Measurements from ENCODE around the gene CTU2. TPM values are rescaled to one million over a fixed set of nuclear protein-coding genes. Genes with fewer than 3 reads are reported as not detected.

The CTU2 gene
- total RNA-seq, 1 experiment from 2014 or later: 54.9 TPM

DNA sequence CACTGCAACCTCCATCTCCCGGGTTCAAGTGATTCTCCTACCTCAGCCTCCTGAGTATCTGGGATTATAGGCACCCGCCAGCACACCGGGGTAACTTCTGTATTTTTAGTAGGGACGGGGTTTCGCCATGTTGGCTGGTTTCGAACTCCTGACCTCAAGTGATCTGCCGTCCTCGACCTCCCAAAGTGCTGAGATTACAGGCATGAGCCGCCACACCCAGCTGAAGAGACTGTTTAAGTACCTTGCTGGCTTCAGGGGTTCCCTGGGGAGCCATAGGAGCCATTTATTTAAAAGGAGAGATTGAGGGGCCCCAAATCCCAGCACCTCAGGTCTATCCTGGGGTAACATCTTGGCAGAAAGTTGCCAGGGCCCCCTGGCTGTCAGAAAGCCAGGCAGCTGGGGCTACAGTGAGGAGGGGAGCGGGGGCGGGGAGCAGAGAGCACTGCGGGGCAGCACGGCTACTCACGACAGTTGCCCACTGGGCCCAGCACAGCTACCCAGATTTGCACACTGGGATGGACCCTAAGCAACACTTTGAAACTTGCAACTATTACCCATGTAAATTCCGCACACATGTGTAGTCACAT is 21.6 kb upstream of the CTU2 start:
- peaks cover 17% of the 10 kb centered on the region for H3K36me3 Mint-ChIP-seq (ENCODE audit: insufficient read depth, unreplicated experiment)
- peak overlapping the region; percentile 78 for H3K4me3 Mint-ChIP-seq (ENCODE audit: unreplicated experiment)
- no TSS peak for BruUV-seq (replicated peaks)
- TF ChIP-seq, protein P1, sequence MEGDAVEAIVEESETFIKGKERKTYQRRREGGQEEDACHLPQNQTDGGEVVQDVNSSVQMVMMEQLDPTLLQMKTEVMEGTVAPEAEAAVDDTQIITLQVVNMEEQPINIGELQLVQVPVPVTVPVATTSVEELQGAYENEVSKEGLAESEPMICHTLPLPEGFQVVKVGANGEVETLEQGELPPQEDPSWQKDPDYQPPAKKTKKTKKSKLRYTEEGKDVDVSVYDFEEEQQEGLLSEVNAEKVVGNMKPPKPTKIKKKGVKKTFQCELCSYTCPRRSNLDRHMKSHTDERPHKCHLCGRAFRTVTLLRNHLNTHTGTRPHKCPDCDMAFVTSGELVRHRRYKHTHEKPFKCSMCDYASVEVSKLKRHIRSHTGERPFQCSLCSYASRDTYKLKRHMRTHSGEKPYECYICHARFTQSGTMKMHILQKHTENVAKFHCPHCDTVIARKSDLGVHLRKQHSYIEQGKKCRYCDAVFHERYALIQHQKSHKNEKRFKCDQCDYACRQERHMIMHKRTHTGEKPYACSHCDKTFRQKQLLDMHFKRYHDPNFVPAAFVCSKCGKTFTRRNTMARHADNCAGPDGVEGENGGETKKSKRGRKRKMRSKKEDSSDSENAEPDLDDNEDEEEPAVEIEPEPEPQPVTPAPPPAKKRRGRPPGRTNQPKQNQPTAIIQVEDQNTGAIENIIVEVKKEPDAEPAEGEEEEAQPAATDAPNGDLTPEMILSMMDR (IDR thresholded peaks at IDR 0.05; ENCODE audit: insufficient read depth in 1 of 2, low read depth in 1 of 2, low read length in 1 of 2, severe bottlenecking in 1 of 2, unreplicated experiment in 1 of 2): no peak
- POLR2A ChIA-PET: interaction anchor here (0.7 kb wide), 1 partner anchor 114 kb away, joined by 4 read pairs; the partner anchor contains the start of gene ZC3H18
- no peak for DNase-seq
- Histone ChIP-seq H3K4me3 (ENCODE audit: low read depth, low read length) (no peak overlapping the region), H3K36me3 (ENCODE audit: control insufficient read depth, insufficient read depth, low read length) (no peaks in the 10 kb centered on the region), H3K27me3 (replicated peaks; ENCODE audit: control insufficient read depth, insufficient read depth, low read length) (no peaks in the 10 kb centered on the region), H3K4me1 (peaks cover 24% of the 10 kb centered on the region), H3K9me3 (no peaks in the 10 kb centered on the region)
- H3K9me3 Mint-ChIP-seq (ENCODE audit: unreplicated experiment): no peaks in the 10 kb centered on the region
- peaks cover 13% of the 10 kb centered on the region for H3K4me1 Mint-ChIP-seq (ENCODE audit: low read depth, unreplicated experiment)
- CTCF ChIA-PET: interaction anchor here (0.5 to 1.2 kb wide), 3 partner anchors 12 to 126 kb away, joined by 3 to 10 read pairs (median 5); no protein-coding TSS in a partner anchor
- intact Hi-C loops (cut with micrococcal nuclease; ENCODE audit: unreplicated experiment): no loop called here
- no peaks in the 10 kb centered on the region for H3K27me3 Mint-ChIP-seq (ENCODE audit: insufficient read depth, unreplicated experiment)
- no peak overlapping the region for H3K27ac Mint-ChIP-seq (ENCODE audit: unreplicated experiment)

DNA sequence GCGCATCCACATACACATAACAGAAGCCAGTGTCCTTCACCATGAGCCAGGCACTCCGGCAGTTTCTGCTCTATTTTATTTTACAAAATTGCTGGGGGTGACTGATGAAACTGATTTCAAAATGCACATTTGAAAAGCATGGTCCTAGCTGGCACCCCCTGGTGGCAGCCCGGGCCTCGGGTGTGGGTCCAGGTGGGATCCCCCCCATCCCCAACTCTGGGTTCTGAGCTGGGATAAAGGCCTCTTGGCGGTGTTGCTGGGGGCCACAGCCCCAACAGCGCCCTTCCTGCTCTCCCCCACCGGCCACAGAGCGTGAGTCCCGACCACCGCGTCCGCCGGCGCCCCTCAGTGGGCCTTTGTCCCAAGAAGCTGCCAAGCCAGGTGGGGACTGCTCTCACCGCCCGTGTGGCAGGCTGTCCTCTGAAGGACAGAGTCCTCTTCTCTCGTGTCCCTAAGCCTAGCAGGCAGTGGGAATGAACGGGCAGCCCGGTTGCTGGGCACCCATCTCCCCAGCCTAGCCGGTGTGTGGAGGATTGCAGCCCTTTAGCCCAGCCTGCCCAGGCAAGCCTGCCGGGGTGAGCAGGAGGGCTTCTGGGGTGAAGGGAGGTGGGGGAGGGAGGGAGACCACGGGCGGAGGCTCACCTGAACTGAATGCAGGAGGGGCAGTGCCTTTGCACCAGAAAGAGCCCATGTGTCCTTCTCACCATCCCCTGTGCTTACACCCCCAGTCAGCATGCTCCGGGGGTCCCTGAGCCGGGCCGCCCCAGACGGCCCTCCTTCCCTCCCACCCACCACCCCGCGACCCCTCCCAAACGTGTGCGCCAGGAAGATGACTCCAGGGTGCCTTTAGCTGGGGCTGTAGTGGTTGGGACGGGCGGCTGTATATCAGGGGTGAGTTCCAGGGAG is 20.9 kb upstream of the CTU2 start:
- no TSS peak for BruUV-seq (replicated peaks)
- H3K9me3 Mint-ChIP-seq (ENCODE audit: unreplicated experiment): no peaks in the 10 kb centered on the region
- POLR2A ChIA-PET: interaction anchor here (0.5 to 0.7 kb wide), 2 partner anchors 23 to 115 kb away, joined by 3 to 4 read pairs; partner anchors contain the start of genes MVD and ZC3H18
- no peaks in the 10 kb centered on the region for H3K9me3 ChIP-seq
- CTCF ChIA-PET: interaction anchor here (0.6 to 1.3 kb wide), 6 partner anchors 13 to 1237 kb away, joined by 3 to 10 read pairs (median 4); partner anchors contain the start of gene MVD
- H3K4me1 Mint-ChIP-seq (ENCODE audit: low read depth, unreplicated experiment): peaks cover 13% of the 10 kb centered on the region
- TF ChIP-seq, protein P1 (IDR thresholded peaks at IDR 0.05; ENCODE audit: insufficient read depth in 1 of 2, low read depth in 1 of 2, low read length in 1 of 2, severe bottlenecking in 1 of 2, unreplicated experiment in 1 of 2): peak; percentile 78 to 82
- H3K4me3 ChIP-seq (ENCODE audit: low read depth, low read length): peak overlapping the region; percentile 82
- H3K27me3 ChIP-seq (replicated peaks; ENCODE audit: control insufficient read depth, insufficient read depth, low read length): no peaks in the 10 kb centered on the region
- H3K27ac Mint-ChIP-seq (ENCODE audit: unreplicated experiment): no peak overlapping the region
- peak overlapping the region; percentile 78 for H3K4me3 Mint-ChIP-seq (ENCODE audit: unreplicated experiment)
- no peaks in the 10 kb centered on the region for H3K36me3 ChIP-seq (ENCODE audit: control insufficient read depth, insufficient read depth, low read length)
- peak in 1 of 2 experiments; percentile 72 for DNase-seq
- intact Hi-C loops (cut with micrococcal nuclease; ENCODE audit: unreplicated experiment): loop anchor here (1.0 kb wide), 1 partner anchor 22 kb away; the partner anchor contains the start of gene MVD
- peaks cover 24% of the 10 kb centered on the region for H3K4me1 ChIP-seq
- H3K36me3 Mint-ChIP-seq (ENCODE audit: insufficient read depth, unreplicated experiment): peaks cover 17% of the 10 kb centered on the region
- no peaks in the 10 kb centered on the region for H3K27me3 Mint-ChIP-seq (ENCODE audit: insufficient read depth, unreplicated experiment)

DNA sequence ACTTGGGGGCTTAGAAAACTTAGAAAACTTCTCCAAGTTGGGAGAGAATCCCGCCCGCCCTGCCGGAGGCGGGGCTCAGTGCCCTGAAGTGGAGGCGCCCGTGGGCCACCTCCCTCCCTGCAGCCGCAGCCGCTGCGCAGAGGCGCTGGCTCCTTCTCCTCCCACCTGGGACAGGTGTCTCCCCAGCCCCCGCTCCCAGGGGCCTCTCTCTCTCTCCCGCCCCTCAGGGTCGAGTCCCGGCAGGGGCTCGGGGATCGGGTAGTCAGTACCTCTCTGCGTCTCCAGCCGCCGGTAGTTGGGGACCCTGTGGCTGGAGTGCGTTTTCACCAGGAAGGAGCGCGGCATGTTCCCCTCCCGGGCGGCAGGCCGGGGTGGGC is 20.3 kb upstream of the CTU2 start:
- CTCF ChIA-PET: interaction anchor here (0.6 to 1.3 kb wide), 4 partner anchors 23 to 1237 kb away, joined by 3 to 5 read pairs (median 3); partner anchors contain the start of gene MVD
- peaks cover 13% of the 10 kb centered on the region for H3K36me3 Mint-ChIP-seq (ENCODE audit: insufficient read depth, unreplicated experiment)

More for the DNA sequence above, 20.3 kb upstream of the CTU2 start:
- BruUV-seq (replicated peaks): no TSS peak
- no peaks in the 10 kb centered on the region for H3K9me3 Mint-ChIP-seq (ENCODE audit: unreplicated experiment)
- H3K9me3 ChIP-seq: no peaks in the 10 kb centered on the region
- H3K4me1 Mint-ChIP-seq (ENCODE audit: low read depth, unreplicated experiment): peaks cover 13% of the 10 kb centered on the region
- no peaks in the 10 kb centered on the region for H3K27me3 Mint-ChIP-seq (ENCODE audit: insufficient read depth, unreplicated experiment)
- H3K36me3 ChIP-seq (ENCODE audit: control insufficient read depth, insufficient read depth, low read length): no peaks in the 10 kb centered on the region
- peak overlapping the region; percentile 78 for H3K4me3 Mint-ChIP-seq (ENCODE audit: unreplicated experiment)
- POLR2A ChIA-PET: no interaction called here
- H3K4me3 ChIP-seq (ENCODE audit: low read depth, low read length): peak overlapping the region; percentile 82
- no peaks in the 10 kb centered on the region for H3K27me3 ChIP-seq (replicated peaks; ENCODE audit: control insufficient read depth, insufficient read depth, low read length)
- intact Hi-C loops (cut with micrococcal nuclease; ENCODE audit: unreplicated experiment): loop anchor here (1.0 kb wide), 1 partner anchor 23 kb away; the partner anchor contains the start of gene MVD
- TF ChIP-seq, protein P1 (IDR thresholded peaks at IDR 0.05; ENCODE audit: insufficient read depth in 1 of 2, low read depth in 1 of 2, low read length in 1 of 2, severe bottlenecking in 1 of 2, unreplicated experiment in 1 of 2): no peak
- peaks cover 24% of the 10 kb centered on the region for H3K4me1 ChIP-seq
- H3K27ac Mint-ChIP-seq (ENCODE audit: unreplicated experiment): no peak overlapping the region
- peak; percentile 79 to 82 for DNase-seq
